ENCODE measurements around the gene CLSTN1. TPM values are rescaled to one million over a fixed set of nuclear protein-coding genes. Genes with fewer than 3 reads are reported as not detected.

Gene CLSTN1
- total and polyA plus RNA-seq, 11 donors = 37.6 to 79.4 (median 61.2) TPM

DNA sequence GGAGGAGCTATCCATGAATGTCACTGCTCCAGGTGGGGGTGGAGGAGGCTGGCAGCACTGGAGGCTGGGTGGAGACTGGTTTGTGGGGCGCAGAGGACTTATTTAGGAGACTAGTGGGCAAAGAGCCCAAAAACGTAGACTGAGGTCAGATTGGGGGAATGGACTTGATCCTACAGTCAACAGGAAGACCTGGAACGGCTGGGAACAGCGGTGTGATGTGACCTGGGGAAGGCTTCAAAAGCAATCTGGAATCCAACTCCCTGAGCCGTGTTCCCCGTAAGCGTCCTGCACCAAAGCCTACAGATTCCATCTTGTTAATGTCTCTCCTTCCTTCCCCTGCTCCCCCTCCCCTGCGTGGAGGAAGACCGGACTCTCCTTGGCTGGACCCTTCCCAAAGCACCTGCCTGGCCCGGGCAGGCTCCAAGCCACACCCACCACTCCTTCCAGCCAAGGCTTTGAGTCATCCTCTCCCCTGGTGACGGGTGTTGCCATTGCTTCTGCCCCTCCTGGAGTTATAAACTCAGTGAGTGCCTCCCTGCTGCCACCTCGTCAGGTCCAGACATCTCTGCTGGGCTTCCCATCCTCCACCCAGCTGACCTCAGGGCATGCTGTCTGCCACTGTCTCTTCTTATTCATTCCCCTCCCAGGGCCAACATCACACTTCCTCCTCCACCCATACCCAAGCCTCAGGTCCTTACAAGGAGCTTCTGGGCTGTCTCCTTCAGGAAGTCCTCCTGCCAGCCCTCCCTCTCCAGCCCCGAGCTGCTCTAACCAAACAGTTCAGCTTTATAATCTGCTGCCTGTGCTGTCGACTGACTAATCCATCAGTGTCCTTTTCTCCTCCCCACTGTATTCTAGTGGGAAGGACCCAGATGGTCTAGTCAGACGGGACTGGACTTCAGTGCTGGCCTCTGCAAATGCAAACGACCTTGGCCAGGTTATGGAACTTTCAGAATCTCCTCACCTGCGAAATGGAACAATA, 1.6 kb upstream of the CLSTN1 start:
- TF ChIP-seq, protein P1, sequence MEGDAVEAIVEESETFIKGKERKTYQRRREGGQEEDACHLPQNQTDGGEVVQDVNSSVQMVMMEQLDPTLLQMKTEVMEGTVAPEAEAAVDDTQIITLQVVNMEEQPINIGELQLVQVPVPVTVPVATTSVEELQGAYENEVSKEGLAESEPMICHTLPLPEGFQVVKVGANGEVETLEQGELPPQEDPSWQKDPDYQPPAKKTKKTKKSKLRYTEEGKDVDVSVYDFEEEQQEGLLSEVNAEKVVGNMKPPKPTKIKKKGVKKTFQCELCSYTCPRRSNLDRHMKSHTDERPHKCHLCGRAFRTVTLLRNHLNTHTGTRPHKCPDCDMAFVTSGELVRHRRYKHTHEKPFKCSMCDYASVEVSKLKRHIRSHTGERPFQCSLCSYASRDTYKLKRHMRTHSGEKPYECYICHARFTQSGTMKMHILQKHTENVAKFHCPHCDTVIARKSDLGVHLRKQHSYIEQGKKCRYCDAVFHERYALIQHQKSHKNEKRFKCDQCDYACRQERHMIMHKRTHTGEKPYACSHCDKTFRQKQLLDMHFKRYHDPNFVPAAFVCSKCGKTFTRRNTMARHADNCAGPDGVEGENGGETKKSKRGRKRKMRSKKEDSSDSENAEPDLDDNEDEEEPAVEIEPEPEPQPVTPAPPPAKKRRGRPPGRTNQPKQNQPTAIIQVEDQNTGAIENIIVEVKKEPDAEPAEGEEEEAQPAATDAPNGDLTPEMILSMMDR (IDR thresholded peaks at IDR 0.05) = no peak
- TF ChIP-seq POLR2A (IDR thresholded peaks at IDR 0.05) = no peak
- intact Hi-C loops (cut with DNase I) = loop anchor here in 3 of 10 donors (5.0 to 10.0 kb wide), 2 partner anchors 37 to 859 kb away; no protein-coding TSS in a partner anchor
- 21 to 28% (median 23%) methylated on average over 17 of the region's 17 CpGs for WGBS, 4 donors

DNA sequence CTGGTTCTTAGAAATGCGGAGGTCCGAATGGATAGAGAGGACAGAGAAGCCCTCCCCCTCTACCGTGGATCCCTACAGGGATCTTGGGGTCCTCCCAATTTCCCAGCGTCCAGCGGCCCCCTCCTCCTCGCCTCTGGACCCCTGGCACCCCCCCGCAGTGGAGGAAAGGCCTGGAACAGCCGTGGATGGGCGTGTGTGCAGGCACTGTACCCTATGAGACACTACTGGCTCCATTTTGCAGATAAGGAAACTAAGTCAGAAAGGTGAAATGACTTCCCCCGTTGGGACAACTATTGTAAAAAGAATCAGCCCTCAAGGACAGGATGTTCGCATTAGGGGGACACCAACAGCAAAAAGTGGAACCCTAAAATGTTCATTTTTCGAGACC, 931 bp upstream of the CLSTN1 start:
- WGBS, 4 donors = 22 to 35% (median 27%) methylated on average over 12 of the region's 12 CpGs
- intact Hi-C loops (cut with DNase I) = loop anchor here in 3 of 10 donors (5.0 to 10.0 kb wide), 2 partner anchors 38 to 860 kb away; no protein-coding TSS in a partner anchor
- H3K4me3 ChIP-seq = peak overlapping the region in 11 of 12 donors; percentile 62 to 98 (median 88)
- no peaks in the 10 kb centered on the region for H3K27me3 ChIP-seq
- no peaks in the 10 kb centered on the region for H3K36me3 ChIP-seq
- DNase-seq (no peak), ATAC-seq (peak in 1 of 4 donors; percentile 8)
- peaks cover 12 to 43% (median 35%) of the 10 kb centered on the region in 12 donors for H3K4me1 ChIP-seq
- H3K27ac ChIP-seq = peak overlapping the region; percentile 63 to 93 (median 88)
- no peaks in the 10 kb centered on the region for H3K9me3 ChIP-seq
- TF ChIP-seq, protein P1 (IDR thresholded peaks at IDR 0.05) = no peak
- no peak for TF ChIP-seq POLR2A (IDR thresholded peaks at IDR 0.05)

More for the DNA sequence above, 1.6 kb upstream of the CLSTN1 start:
- H3K27ac ChIP-seq = peak overlapping the region in 9 of 12 donors; percentile 0 to 93 (median 62)
- peak overlapping the region in 2 of 12 donors; percentile 5 to 73 for H3K4me3 ChIP-seq
- DNase-seq (peak in 3 of 5 donors; percentile 50 to 67 (median 53)), ATAC-seq (peak; percentile 45 to 69 (median 65))
- no peaks in the 10 kb centered on the region for H3K27me3 ChIP-seq
- no peaks in the 10 kb centered on the region for H3K9me3 ChIP-seq
- no peaks in the 10 kb centered on the region for H3K36me3 ChIP-seq
- H3K4me1 ChIP-seq = peaks cover 12 to 43% (median 35%) of the 10 kb centered on the region in 12 donors

DNA sequence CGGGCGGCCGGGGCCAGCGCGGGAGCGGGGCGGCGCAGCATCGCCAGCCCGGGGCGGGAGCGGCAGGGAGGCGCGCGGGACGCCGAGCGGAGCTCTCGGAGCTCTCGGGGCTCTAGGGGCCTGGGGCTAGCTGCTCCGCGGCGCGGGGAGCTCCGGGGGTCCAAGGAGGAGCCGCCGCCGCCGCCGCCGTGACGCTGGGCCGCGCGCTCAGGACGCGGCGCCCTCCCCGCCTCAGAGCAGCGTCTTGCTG, 147 bp downstream of the CLSTN1 start:
- peak in 2 of 4 donors; percentile 44 to 45 for ATAC-seq
- Histone ChIP-seq H3K27ac (peak overlapping the region; percentile 14 to 93 (median 84)), H3K9me3 (no peaks in the 10 kb centered on the region), H3K4me1 (peaks cover 12 to 43% (median 35%) of the 10 kb centered on the region in 12 donors), H3K4me3 (peak overlapping the region; percentile 62 to 98 (median 88)), H3K36me3 (no peaks in the 10 kb centered on the region), H3K27me3 (no peaks in the 10 kb centered on the region)
- peak in 1 of 2 donors; percentile 52 for TF ChIP-seq POLR2A (IDR thresholded peaks at IDR 0.05)
- TF ChIP-seq, protein P1 (IDR thresholded peaks at IDR 0.05) = no peak
- WGBS, 4 donors = 0 to 2% (median 1%) methylated on average over 17 to 40 of the region's 40 CpGs
- intact Hi-C loops (cut with DNase I) = loop anchor here in 1 of 10 donors (10.0 kb wide), 1 partner anchor 861 kb away; no protein-coding TSS in a partner anchor
- no peak for DNase-seq
